Esophagus muscularis mucosa (tissue), 4 donors: ENCODE data around the gene MSRB2. TPM values are rescaled to one million over a fixed set of nuclear protein-coding genes. Genes with fewer than 3 reads are reported as not detected.

Experiments
- DNase-seq: peaks from one replicate; pipeline ENCODE4 v3.0.0-alpha.2; 2017; ENCODE audit errors: extremely low spot score
- H3K27ac ChIP-seq, 4 donors: fragments of 200-600 bp; sonication (generic); replicated peaks in 1 of 4; 1 replicate in 3 of 4; 2 replicates in 1 of 4; pipeline ENCODE4 v1.5.1; 2016 to 2019; ENCODE audit warnings: mild to moderate bottlenecking in 1 of 4
- H3K27me3 ChIP-seq, 4 donors: fragments of 200-600 bp; sonication (generic); one replicate each; pipeline versions ENCODE4 v1.5.1 to v1.6.0; 2016 to 2019
- H3K36me3 ChIP-seq, 4 donors: fragments of 200-600 bp; sonication (generic); one replicate each; pipeline ENCODE4 v1.5.1; 2016 to 2019
- H3K4me1 ChIP-seq, 4 donors: fragments of 200-600 bp; sonication (generic); one replicate each; pipeline ENCODE4 v1.5.1; 2016 to 2019
- H3K4me3 ChIP-seq, 4 donors: fragments of 200-600 bp; sonication (generic); 1 replicate in 2 of 4; 2 replicates in 2 of 4; pipeline ENCODE4 v1.5.1; 2016 to 2019; ENCODE audit warnings: mild to moderate bottlenecking in 4 of 4, moderate library complexity in 1 of 4
- H3K9me3 ChIP-seq, 4 donors: fragments of 200-600 bp; sonication (generic); 1 replicate in 3 of 4; 2 replicates in 1 of 4; pipeline ENCODE4 v1.5.1; 2016 to 2019
- EP300 ChIP-seq: sonication (generic); formaldehyde crosslinking; IDR thresholded peaks from one replicate; pipeline ENCODE4 v1.6.1; 2017; ENCODE audit warnings: antibody characterized with exemption
- POLR2A ChIP-seq: fragments of 450-650 bp; IDR thresholded peaks from one replicate; pipeline ENCODE4 v1.6.1; 2017; ENCODE audit warnings: antibody characterized with exemption, moderate library complexity, mild to moderate bottlenecking, low read depth
- POLR2AphosphoS5 ChIP-seq, 2 donors: sonication (generic); formaldehyde crosslinking; IDR thresholded peaks; one replicate each; pipeline ENCODE4 v1.6.1; 2017; ENCODE audit warnings: antibody characterized with exemption in 2 of 2
- WGBS: methylation state at CpG from one replicate; pipeline ENCODE4 v1.1.5; 2018; 5-methylcytosine and 5-hydroxymethylcytosine counted together
- intact Hi-C: fragments of 100-400 bp; cut with DNase I; formaldehyde crosslinking; loops from one replicate; pipeline ENCODE4 v1.15.1; 2023
- total RNA-seq, 4 donors: library from RNA; depleted of rRNA; stranded (reverse); fragments of >200 nt; gene quantifications; one replicate each; pipeline versions ENCODE4 v1.1.0 to v1.2.1, GENCODE V29; 2016
- TF ChIP-seq, protein P1 (sequence below), 3 experiments: fragments of 200-600 bp in 2 of 3; fragments of 450-650 bp in 1 of 3; sonication (generic) in 2 of 3; IDR thresholded peaks; one replicate each; pipeline ENCODE4 v1.5.1; 2017 to 2019; ENCODE audit warnings: antibody characterized with exemption in 3 of 3, mild to moderate bottlenecking in 2 of 3, moderate library complexity in 1 of 3

Gene MSRB2
- total RNA-seq, 4 donors from 2014 or later, result 36.0 to 48.6 (median 40.6) TPM

DNA sequence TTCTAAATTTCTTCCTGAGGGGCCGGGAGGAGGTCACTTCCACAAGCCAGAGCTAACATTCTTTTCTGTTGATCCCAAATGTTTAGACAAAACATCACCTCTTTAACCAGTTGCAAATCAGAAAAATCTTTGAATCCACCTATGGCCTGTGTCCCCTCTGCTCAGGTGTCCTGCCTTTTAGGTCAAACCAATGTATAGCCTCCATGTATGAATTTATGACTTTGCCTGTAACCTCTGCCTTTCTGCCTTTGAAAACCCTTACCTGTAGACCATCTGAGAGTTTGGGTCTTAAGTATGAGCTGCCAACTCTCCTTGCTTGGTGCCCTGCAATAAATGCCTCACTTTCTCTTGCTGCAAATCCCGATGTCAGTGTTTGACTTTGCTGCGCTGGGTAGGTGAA is 44.1 kb upstream of the MSRB2 start:
- WGBS, result 95% methylated on average over 3 of the region's 3 CpGs
- Histone ChIP-seq H3K4me3 (no peak overlapping the region), H3K36me3 (no peaks in the 10 kb centered on the region), H3K4me1 (peaks cover 4 to 12% (median 11%) of the 10 kb centered on the region in 4 donors), H3K27ac (no peak overlapping the region), H3K9me3 (no peaks in the 10 kb centered on the region), H3K27me3 (no peaks in the 10 kb centered on the region)
- intact Hi-C loops, result no loop called here
- DNase-seq, result peak; percentile 77
- TF ChIP-seq POLR2A (no peak), POLR2AphosphoS5 (IDR thresholded peaks at IDR 0.05) (no peak), EP300 (no peak)
- TF ChIP-seq, protein P1, sequence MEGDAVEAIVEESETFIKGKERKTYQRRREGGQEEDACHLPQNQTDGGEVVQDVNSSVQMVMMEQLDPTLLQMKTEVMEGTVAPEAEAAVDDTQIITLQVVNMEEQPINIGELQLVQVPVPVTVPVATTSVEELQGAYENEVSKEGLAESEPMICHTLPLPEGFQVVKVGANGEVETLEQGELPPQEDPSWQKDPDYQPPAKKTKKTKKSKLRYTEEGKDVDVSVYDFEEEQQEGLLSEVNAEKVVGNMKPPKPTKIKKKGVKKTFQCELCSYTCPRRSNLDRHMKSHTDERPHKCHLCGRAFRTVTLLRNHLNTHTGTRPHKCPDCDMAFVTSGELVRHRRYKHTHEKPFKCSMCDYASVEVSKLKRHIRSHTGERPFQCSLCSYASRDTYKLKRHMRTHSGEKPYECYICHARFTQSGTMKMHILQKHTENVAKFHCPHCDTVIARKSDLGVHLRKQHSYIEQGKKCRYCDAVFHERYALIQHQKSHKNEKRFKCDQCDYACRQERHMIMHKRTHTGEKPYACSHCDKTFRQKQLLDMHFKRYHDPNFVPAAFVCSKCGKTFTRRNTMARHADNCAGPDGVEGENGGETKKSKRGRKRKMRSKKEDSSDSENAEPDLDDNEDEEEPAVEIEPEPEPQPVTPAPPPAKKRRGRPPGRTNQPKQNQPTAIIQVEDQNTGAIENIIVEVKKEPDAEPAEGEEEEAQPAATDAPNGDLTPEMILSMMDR (IDR thresholded peaks at IDR 0.05), result no peak

GRCh38 chr10:23051855-23052331 is 43.5 kb upstream of the MSRB2 start:
- peak; percentile 21 for DNase-seq
- WGBS, result 93% methylated on average over 5 of the region's 5 CpGs
- Histone ChIP-seq H3K27ac (no peak overlapping the region), H3K4me3 (no peak overlapping the region), H3K27me3 (no peaks in the 10 kb centered on the region), H3K36me3 (no peaks in the 10 kb centered on the region), H3K9me3 (no peaks in the 10 kb centered on the region), H3K4me1 (peaks cover 4 to 6% (median 5%) of the 10 kb centered on the region in 4 donors)
- intact Hi-C loops, result no loop called here
- TF ChIP-seq POLR2AphosphoS5 (IDR thresholded peaks at IDR 0.05) (no peak), POLR2A (no peak), EP300 (no peak)
- TF ChIP-seq, protein P1 (IDR thresholded peaks at IDR 0.05), result no peak

- 57% methylated on average over 1 of the region's 1 CpG for WGBS
- H3K4me3 ChIP-seq, result no peak overlapping the region
- H3K9me3 ChIP-seq, result no peaks in the 10 kb centered on the region
- no peaks in the 10 kb centered on the region for H3K36me3 ChIP-seq
- intact Hi-C loops, result no loop called here
- H3K27me3 ChIP-seq, result no peaks in the 10 kb centered on the region
- H3K27ac ChIP-seq, result no peak overlapping the region
- TF ChIP-seq POLR2A (no peak), EP300 (no peak), POLR2AphosphoS5 (IDR thresholded peaks at IDR 0.05) (no peak)
- TF ChIP-seq, protein P1 (IDR thresholded peaks at IDR 0.05), result no peak
- H3K4me1 ChIP-seq, result no peaks in the 10 kb centered on the region
- DNase-seq, result peak; percentile 39
Observed at GRCh38 chr10:23053036-23053435, 42.3 kb upstream of the MSRB2 start.

DNA sequence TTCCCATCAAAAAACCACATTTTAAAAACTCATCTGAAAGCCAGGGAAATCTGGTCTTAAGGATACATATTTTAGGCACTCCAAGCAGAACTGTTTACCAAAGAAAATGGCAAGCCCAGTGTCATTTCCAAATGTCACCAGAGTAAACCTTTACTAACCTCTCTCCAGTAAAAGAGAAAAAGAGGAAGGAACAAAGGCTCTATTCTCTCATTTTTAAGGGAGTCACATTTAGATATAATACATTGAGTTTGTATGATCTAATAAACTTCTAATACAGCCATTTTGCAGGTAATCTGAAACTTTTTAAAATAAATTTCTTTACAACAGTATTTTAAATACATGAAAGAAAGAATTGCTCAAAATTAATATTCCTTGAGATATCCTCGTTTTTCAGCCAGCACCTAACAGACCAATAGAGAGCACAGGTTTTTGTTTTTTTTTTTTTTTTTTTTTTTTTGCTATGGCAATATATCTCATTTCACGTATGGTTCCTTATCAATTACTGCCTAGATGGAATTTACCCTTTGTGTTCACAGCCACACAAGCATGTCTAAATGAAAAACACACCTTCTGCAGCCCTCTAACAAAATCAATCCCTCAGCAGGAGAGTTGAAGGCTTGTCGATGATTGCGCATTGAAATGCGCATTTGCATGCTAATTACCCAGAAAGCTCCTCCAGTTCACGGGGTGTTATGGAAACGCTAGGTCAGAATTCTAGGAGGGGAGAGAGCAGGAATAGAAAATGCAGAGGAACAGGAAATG is 39.8 kb upstream of the MSRB2 start:
- Histone ChIP-seq H3K4me3 (no peak overlapping the region), H3K27me3 (no peaks in the 10 kb centered on the region), H3K4me1 (no peaks in the 10 kb centered on the region), H3K36me3 (no peaks in the 10 kb centered on the region), H3K9me3 (no peaks in the 10 kb centered on the region), H3K27ac (no peak overlapping the region)
- no peak for DNase-seq
- WGBS, result 76% methylated on average over 7 of the region's 7 CpGs
- intact Hi-C loops, result no loop called here
- TF ChIP-seq EP300, result no peak
- no peak for TF ChIP-seq POLR2A

DNA sequence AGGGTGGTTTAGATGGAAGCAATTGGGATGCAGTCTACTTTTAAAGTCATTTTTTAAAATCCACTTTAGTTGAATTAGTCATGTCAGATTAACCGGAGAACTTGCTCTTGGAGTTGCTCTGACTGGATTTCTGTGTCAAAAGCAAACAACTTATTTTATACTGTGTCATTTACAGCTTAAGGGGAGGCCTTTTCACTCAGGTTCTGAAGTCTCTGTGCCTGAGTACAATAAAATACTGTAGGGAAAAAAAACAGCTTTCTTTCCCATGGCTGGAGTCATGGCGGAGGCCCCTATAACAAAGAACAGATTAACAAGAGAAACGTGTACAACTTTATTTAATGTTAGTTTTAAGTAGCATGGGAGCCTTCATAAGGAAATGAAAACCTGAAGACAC is 39.2 kb upstream of the MSRB2 start:
- no peaks in the 10 kb centered on the region for H3K27me3 ChIP-seq
- no peaks in the 10 kb centered on the region for H3K9me3 ChIP-seq
- 79% methylated on average over 3 of the region's 3 CpGs for WGBS
- H3K4me1 ChIP-seq, result no peaks in the 10 kb centered on the region
- intact Hi-C loops, result no loop called here
- TF ChIP-seq POLR2AphosphoS5 (IDR thresholded peaks at IDR 0.05) (no peak), POLR2A (no peak), EP300 (no peak)
- TF ChIP-seq, protein P1 (IDR thresholded peaks at IDR 0.05), result no peak
- no peak overlapping the region for H3K4me3 ChIP-seq
- DNase-seq, result no peak
- no peaks in the 10 kb centered on the region for H3K36me3 ChIP-seq
- H3K27ac ChIP-seq, result no peak overlapping the region
